GM19193 (cell line): ENCODE data around the gene IGSF21.

Source experiments
- POLR2A ChIP-seq: IDR thresholded peaks from 4 replicates; pipeline ENCODE4 v1.6.1; 2011; ENCODE audit not compliant: insufficient read depth, insufficient read length; ENCODE audit errors: extremely low read depth

IGSF21 gene

DNA sequence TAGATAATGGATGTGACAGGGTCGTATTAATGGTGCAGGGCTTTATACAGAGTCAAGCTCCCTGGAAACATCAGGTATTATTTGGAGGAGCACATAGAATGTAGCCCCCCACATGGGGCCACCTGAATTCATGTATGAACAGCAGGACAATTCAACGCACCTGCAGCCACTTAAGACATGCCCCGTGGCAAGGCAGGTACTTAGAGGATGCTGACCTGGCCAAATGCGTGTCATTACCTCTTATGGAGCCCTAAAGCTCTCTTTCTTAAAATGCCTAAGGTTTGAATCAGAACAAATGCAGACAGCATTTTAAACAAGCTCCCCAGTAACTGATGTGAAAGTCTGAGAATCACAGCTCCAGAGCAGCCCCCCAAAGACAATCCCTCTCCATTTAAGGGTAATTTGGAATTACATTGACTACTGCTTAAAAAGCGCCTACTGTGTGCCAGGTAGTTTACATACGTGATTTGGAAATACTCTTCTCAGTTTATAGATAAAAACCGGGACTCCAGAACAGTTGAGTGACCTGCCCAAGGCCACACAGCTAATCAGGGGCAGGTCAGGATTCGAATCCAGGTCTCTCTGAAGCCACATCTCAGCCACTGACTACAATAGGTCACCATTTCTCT is 302.1 kb downstream of the IGSF21 start:
- TF ChIP-seq POLR2A = no peak

DNA sequence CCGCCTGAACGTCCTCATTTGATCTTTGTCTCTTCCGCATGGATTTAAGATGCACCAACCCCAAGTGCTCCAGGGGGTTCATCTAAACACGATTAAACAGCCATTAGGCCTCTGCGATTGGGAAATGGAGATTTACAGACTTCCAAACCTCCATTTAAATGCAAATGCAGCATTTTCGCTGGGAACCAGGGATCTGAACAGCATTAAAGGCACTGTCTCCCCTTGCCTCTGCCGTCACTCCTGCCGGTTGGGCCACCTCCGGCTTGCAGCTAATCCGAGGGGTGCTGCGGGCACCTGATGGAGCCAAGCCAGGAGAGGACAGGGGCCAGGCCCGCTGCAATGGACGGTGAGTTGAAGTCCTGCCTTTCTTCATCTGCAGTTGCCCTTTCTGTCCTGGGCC is 302.8 kb downstream of the IGSF21 start:
- no peak for TF ChIP-seq POLR2A

DNA sequence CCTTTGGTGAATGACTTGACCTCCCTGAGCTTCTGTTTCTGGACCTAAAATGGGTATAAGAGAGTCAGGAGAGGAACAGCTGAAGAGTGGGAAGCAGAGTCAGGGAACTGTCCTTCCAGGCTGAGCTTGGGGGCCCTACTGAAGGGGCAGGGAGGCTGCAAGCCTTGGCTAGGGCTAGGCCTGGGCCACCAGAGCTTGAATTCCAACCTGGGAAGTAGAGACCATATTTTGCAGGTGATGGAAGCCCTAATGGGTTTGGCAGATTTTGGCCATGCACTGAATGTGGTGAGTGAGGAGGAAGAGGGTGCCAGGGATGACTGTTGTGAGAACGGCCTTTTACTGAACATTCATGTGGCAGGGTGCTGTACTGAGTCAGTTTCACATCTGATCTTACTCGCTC is 303.7 kb downstream of the IGSF21 start:
- TF ChIP-seq POLR2A = no peak

DNA sequence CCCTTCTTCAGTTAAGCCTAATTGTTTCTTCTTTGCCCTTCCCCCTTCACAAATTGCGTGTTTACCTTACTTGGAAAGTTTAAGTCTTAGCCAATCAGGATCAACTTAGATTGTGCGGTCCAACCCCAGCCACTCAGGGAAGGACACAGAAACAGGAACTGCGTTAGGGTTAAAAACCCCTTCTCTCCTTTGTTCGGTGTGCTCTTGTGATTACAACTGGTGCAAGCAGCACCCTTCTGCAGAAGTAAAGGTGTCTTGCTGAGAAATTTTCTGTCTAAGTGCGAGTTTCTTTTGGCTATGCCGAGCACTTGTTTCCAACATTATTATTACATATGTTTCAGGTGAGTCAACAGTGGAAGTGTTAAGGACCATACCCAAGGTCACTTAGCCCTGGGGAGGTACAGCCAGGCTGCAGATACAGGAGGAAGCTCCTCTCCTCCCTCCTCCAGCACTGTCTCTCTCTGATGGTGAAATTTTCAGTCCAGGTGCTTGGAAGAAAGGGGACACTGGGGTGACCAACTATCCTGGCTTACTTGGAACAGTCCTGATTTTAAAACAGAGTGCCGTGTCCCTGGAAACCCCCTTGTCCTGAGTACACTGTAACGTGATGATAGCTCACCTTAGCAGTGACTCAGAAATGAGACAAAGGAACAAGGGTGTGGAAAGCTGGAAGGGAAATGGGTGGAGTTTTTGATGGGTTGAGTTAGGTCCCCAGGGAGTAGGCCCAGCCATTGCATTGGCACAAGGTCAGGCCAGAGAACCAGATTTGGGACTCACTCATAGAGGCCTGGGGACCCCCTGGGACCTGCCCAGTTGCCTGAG is 304.4 kb downstream of the IGSF21 start:
- TF ChIP-seq POLR2A = no peak

DNA sequence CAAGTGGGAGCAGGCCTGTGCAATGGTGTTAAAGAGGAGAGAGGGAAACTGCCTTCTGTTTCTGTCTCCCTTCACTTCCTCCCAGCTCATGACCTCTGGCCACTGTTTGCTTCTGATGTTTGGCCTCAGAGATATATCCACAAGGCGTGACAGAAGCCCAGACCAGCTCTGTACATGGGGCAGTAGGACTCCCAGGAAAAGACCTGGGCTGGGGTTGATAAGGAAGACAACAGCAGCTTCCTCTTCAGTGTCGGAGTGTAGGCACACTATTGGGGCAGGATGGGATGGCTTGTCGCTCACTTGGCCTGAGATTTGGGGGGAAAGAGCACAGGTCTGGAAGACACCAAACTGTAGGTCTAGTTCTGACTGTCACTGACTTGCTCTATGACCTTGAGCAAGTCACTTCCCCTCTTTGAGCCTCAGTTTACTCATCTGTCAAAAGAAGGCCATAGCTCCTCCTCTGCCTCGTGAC is 305.3 kb downstream of the IGSF21 start:
- TF ChIP-seq POLR2A = no peak

DNA sequence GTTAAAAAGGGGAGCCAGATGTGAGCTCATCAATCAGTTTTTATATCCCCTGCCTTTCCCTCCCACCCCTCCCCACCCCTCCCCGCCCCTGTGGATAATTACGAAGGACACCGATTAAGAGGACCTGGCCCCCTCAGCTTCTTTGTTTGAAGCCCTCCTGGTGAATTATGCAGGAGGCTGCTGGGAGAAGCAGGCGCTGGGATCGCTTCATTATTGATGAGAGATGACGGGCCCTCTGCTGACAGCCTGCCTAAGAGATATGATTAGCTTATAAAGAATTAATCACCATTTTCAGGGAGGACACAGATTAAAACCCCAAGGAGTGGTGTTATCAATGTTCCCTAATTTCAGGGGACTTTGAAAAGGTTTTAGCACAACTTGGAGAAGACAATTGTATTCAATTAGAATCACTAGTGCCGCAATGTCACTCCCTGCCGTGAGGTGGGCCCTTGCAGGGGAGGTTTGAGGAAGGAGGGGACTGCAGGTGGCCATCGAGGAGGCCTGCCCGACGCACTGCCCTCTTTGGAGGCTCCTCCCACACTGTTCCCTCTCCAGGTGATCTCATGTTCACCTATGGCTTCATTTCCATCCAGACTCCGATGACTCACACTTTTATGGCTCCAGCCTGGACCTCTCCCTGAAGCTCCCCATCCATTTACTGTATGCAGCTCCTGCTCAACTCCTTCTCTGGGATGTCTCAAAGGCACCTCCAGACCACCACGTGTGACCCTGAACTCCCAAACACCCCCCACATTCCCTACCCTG is 306.1 kb downstream of the IGSF21 start:
- no peak for TF ChIP-seq POLR2A

DNA sequence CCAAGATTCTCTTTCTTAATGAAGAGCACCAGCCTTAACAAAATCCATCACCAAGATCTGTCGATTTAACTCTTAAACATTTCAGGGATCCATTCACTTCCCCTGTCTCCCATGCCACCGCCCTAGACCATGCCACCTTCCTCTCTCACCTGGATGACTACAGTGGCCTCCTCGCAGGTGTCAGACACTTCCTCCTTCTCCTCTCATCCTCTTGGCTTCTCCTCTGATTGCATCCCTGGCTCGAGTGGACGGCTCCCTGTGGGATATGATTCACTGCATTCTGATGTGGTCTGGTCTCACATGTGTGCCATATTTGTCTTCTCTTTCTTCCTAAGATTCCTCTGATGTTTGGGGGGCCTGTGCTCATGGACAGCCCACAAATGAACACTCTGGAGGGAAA is 306.7 kb downstream of the IGSF21 start:
- no peak for TF ChIP-seq POLR2A

DNA sequence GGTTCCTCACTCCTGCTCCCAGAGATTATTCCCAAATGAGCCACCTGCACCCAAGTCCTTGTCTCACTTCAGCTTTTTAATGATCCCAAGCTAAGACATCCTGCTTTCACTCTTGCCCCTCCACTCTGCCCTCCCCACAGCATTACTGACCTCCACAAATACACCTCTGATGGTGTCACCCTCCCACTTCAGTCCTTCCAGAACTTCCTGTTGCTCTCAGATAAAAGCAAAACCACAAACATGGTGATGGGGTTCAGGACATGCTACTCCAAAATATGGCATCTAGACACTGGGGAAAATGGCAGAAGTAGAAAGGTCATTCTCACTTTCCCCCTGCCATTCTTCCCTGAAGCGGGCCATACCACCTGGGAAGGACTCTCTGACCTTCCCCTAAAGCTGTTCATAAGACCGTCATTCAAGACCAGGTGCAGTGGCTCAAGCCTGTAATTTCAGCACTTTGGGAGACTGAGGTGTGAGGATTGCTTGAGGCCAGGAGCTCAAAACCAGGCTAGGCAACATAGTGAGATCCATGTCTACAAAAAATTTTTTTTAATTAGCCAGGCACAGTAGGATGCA is 307.4 kb downstream of the IGSF21 start:
- TF ChIP-seq POLR2A = no peak

DNA sequence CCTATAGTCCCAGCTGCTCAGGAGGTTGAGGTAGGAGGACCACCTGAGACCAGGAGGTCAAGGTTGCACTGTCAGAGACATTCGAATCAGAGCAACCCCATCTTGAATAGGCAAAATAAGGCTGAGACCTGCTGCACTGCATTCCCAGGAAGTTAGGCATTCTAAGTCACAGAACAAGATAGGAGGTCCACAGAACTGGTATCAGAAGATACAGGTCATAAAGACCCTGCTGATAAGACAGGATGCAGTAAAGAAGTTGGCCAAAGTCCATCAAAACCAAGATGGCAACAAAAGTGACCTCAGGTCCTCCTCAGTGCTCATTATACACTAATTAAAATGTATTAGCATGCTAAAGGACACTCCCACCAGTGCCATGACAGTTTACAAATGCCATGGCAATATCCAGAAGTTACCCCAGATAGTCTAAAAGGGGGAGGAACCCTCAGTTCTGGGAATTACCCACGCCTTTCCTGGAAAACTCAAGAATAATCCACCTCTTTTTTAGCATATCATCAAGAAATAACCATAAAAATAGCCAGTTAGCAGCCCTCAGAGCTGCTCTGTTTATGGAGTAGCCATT is 307.9 kb downstream of the IGSF21 start:
- TF ChIP-seq POLR2A = no peak

DNA sequence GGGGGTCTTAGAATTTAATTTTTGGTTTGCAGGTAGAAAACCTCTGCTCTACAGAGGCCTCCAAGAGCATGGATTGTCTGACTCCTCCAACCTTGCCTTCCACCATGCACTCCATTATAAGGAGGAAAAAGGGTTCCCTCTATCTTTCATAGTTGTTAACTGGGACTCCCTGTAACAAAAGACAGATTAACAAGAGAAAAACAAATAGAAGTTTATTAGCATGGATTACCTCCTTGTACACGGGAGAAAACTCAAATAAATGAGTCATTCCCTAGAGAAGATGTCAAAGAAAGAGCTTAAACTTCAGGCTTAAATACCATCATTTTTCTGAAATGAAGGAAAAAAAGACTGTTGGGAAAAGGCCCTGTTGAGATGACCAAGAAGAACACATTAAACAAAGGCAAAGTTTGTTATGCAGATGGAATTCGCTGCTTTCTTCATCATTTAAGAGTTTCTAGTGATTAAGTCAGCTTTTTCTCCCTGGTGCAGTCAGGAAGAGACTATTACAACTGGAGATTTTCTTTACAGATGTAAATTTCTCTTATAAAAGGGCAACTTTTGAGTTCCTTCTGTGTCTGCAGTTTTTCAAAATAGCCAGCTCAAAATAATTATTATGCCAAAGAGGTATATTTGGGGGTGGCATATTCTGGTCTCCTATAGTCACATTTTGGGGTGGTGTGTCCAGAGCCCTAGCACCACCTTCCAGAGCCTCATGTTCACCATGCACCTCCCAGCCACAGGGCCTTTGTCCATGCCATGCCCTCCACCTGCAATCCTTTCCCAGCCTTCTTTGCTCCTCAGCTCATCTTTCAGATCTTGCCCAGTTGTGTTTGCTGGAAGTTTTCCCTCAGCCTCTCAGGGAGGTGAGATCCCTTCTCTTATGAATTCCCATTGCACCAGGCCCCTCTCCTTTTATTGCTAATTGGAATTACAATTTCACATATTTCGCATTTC is 310.0 kb downstream of the IGSF21 start:
- TF ChIP-seq POLR2A = no peak

DNA sequence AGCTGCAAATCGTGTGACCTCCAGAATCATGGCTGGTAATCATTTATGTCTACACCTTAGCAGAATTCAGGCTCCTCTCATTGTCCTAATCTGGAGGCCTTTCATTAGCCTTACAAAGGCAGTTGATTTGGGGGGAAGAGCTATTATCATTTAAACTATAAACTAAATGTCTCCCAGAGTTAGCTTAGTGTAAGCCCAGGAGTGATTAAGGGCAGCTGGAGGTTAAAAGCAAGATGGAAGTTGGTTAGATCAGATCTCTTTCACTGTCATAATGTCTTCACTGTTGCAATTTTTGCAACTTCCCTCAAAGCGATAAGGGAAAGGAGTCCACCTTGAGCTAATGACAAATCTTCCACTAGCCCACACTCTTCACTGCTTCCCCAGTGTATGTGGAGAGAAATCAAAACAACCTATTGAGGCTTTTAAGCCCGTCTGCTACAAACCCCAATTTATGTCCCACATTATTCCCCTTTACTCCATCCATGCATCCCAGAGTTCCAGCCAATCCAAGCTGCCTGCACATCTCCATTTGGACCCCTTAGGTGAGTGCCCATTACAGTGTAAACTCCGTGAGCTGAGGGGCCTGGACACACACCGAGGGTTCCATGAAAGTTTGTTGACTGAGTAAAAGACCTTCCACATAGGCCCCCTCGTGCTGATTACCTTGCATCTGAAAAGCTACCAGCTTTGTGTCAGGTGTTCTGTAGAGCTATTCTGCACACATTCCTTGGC is 311.7 kb downstream of the IGSF21 start:
- TF ChIP-seq POLR2A = no peak

DNA sequence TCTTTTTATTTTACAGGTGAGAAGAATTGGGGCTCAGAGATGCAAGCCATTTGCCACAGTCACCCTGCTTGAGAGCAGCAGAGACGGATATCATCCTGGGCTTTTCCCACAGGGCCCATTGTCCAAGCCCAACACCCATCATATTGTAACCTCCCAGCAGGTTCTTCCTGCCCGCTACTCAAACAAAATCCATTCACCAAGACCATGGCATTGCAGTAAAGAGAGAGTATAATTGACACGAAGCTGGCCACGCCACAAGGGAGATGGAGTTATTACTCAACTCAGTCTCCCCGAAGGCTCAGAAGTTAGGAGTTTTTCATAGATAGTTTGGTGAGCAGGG is 312.2 kb downstream of the IGSF21 start:
- TF ChIP-seq POLR2A = no peak

DNA sequence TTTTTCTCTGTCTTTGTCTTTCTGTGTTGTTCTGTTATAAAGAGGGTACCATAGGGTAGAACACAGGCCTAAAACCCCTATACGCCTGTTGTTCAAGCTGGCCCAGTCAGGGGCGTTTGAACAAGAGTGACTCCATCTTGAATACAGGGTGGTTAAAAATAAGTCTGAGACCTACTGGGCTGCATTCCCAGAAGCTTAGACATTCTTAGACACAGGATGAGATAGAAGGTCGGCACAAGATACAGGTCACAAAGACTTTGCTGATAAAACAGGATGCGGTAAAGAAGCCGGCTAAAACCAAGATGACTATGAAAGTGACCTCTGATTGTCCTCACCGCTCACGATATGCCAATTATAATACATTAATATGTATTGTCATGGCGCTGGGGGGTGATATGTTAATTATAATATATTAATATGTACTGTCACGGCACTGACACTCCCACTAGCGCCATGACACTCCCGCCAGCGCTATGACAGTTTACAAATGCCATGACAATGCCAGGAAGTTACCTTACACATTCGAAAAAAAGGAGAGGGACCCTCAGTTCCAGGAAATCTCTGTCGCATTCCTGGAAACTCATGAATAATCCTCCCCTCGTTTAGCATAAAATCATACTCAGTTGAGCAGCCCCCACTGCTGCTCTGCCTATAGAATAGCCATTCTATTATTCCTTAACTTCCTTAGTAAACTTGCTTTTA is 314.6 kb downstream of the IGSF21 start:
- no peak for TF ChIP-seq POLR2A
